NCI-H2107 treated with DMSO at 0.1 percent for 48 hours (cell line): ENCODE data around the gene EIF4A2.
"Not testable (repeated sequence)": the region's sequence is repeated elsewhere in the genome, so short reads cannot be mapped to it uniquely, and the experiment has no call there.

Source experiments
- DNase-seq: peaks from one replicate; lab custom pipeline; 2025; ENCODE audit not compliant: unreplicated experiment; lab: John Stamatoyannopoulos, UW

EIF4A2 gene

DNA sequence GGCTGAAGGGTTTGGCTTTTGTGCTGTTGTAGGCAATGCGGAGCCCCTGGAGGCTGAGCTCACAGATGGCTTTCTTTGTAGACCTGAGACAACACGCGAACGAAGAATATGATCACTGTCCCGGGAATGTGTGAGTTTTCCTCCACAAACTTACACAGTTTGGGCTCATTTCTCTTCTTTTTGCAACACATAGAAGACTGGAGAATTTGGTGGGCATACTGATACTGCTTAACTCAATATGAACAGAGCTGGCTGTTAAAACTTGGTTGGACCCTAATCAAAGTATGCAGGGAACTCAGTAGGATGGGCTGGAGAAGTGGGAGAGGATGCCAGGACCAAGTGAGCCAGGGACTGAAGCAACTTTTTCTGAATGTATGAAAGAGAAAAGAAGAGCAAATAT lies 35.1 kb downstream of the EIF4A2 start:
- no peak for DNase-seq

- DNase-seq = no peak
These were observed 35.6 kb downstream of the EIF4A2 start for GRCh38 chr3:186818956-186819355.

- peak; percentile 76 for DNase-seq
These were observed 38.3 kb downstream of the EIF4A2 start for GRCh38 chr3:186821429-186822387.

GRCh38 chr3:186822388-186822759 lies 39.0 kb downstream of the EIF4A2 start:
- not testable (repeated sequence) for DNase-seq

DNA sequence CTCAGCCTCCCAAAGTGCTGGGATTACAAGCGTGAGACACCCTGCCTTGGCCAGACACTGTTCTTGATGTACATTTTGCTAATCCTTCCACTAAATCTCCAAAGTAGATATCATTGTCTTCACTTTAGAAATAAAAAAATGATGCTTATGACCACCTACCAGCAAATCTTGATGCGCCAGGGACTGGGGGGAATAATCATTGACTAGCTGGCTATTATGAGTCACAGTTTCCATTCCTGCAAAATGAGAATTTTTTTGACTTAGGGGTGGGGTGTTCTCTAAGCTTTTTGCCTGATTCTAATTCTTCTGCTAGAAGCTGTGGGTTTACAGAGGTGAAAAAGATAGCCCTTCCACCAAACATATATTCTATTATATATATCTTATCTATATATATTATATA lies 40.0 kb downstream of the EIF4A2 start:
- no peak for DNase-seq

- DNase-seq = peak; percentile 87
These were observed 41.2 kb downstream of the EIF4A2 start for GRCh38 chr3:186824430-186825139.

- DNase-seq = peak; percentile 81
These were observed 42.0 kb downstream of the EIF4A2 start for GRCh38 chr3:186825294-186825821.

DNA sequence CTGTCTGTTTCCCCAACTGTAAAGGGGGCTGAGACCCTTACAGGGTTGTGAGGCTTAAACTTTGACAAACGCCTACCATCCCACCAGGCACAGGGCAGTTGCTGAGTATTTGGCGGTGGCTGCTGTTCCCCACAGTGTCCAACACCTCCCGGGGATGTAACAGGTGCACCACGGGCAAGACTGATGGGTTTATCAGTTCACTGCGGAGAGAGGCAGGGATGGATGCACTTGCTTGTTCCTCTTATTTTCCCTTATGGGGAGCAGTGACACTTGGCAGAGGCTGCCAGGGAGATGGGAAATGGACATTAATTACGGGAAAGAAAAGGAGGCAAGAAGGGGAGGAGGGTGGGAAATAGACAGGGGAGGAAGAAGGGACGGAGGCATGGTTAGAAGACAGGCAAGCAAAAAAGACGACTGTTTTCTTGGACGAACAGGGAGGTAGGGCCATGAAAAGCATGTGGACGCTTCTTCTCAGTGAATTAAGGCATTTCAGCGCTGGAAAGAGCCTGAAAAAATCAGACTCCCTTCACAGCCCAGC lies 42.6 kb downstream of the EIF4A2 start:
- DNase-seq = peak; percentile 73

DNA sequence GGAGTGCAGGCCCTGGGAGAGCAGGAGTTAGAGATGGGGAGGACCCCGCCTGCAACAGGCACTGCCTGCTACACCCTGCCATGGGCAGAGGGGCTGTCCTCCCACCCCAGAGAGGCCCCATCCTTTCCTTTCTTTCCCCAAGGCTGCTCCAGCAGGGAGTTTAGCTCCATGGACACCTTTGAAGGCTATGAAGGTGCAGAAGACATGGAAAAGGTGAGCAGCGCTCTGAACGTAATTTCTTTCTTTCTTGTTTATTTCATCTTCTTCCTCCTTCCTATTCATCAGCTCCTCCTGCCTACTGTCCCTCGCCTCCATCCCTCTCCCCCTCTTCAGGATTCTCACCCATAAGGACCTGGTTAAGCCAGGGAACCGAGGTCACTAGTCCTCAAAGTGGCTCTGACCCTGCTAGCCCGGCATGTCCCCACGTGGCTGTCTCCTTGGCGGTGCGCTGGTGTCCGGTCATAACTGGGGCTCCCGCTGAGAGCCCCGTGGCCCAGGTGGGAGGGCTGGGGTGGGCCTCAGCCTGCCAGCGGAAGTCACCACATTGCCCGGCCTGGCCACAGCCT lies 43.1 kb downstream of the EIF4A2 start:
- DNase-seq = no peak

DNA sequence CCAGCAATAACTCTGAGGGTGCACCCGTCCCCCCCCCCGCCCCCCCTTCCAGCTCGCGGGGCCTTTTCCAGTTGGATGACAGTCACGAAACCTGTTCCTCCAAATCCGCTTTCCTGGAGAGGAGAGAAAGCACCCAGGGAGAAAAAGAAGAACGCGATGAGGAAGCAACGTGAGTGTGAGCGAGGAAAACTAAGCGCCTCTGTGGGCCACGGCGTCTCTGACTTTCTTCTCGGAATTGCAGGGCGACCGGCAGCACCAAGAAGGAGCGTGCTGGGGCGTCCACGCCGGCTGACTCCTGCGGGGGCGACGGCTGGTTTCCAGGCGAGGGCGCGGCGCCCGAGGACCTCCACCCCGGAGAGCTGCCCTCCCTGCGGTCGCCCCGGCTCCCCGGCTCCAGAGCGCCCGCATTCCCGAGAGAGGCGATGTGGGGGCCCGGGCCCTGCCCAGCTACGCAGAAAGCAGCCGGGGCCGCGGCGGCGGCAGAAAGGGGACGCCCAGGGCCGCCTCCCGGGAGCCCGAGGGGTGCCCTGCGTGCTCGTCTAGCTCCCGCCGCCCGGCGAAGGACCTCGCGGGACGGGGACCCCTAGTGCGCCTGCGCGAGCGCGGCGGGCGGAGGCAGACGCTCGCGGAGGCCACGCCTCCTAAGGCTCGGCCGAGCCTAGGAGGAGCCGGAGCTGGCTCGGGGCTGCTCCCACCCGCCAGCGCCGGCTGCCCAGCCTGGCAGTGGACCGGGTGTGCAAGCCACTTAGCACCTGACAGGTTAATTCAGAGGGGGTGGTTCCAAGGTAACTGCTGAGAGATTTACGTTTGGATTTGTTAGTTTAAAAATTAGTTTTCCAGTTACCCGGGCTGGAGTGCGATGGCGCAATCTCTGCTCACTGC lies 43.8 kb downstream of the EIF4A2 start:
- DNase-seq = peak; percentile 82

GRCh38 chr3:186828340-186828739 lies 45.0 kb downstream of the EIF4A2 start:
- DNase-seq = no peak

GRCh38 chr3:186831798-186832197 lies 48.4 kb downstream of the EIF4A2 start:
- no peak for DNase-seq

DNA sequence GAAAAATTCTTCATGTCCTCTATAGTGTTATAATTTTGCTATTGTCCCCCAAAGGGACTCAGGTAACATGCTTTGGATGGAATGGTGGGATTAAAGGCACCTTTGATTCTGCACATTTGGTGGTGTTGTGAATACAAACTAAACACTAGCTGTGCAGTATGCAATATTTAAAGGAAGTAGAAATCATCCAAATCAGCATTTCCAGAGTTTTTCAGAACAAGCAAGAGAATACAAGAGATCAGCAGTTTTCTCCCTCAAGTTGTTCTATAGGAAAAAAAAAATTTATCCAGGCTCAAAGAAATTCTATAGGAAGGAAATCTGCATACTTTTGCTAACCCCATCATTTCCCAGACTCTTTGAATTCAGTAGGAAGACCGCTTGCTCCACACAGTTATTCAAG lies 48.9 kb downstream of the EIF4A2 start:
- no peak for DNase-seq
